GM23248 (cell line): ENCODE data around the gene SULT1C4. TPM values are rescaled to one million over a fixed set of nuclear protein-coding genes. Genes with fewer than 3 reads are reported as not detected.

Experiments used
- DNase-seq: peaks from one replicate; pipeline ENCODE4 v3.0.0-alpha.2; 2015
- H2AFZ ChIP-seq: fragments of 200-600 bp; sonication (generic); 2 replicates; pipeline ENCODE4 v1.6.1; 2016; ENCODE audit warnings: antibody characterized with exemption
- H3F3A ChIP-seq: fragments of 200-600 bp; sonication (generic); 2 replicates; pipeline ENCODE4 v1.6.1; 2016; ENCODE audit warnings: mild to moderate bottlenecking, antibody characterized with exemption, mixed run types; ENCODE audit not compliant: insufficient read depth
- H3K27ac ChIP-seq: fragments of 200-600 bp; sonication (generic); 2 replicates; pipeline ENCODE4 v1.5.1; 2016; ENCODE audit warnings: mild to moderate bottlenecking
- H3K27me3 ChIP-seq: fragments of 200-600 bp; sonication (generic); replicated peaks from 2 replicates; pipeline ENCODE4 v1.6.1; 2016; ENCODE audit warnings: mild to moderate bottlenecking; ENCODE audit not compliant: insufficient read depth
- H3K36me3 ChIP-seq: fragments of 200-600 bp; sonication (generic); 2 replicates; pipeline ENCODE4 v1.6.1; 2016; ENCODE audit warnings: low read depth, mild to moderate bottlenecking
- H3K4me1 ChIP-seq: fragments of 200-600 bp; sonication (generic); 2 replicates; pipeline ENCODE4 v1.6.1; 2016; ENCODE audit warnings: mild to moderate bottlenecking; ENCODE audit not compliant: insufficient read depth
- H3K4me2 ChIP-seq: fragments of 200-600 bp; sonication (generic); one replicate; pipeline ENCODE4 v1.6.1; 2016; ENCODE audit warnings: mild to moderate bottlenecking; ENCODE audit not compliant: unreplicated experiment
- H3K4me3 ChIP-seq: fragments of 200-600 bp; sonication (generic); 2 replicates; pipeline ENCODE4 v1.5.1; 2016; ENCODE audit warnings: mild to moderate bottlenecking
- H3K79me2 ChIP-seq: fragments of 200-600 bp; sonication (generic); 2 replicates; pipeline ENCODE4 v1.6.1; 2016; ENCODE audit warnings: mild to moderate bottlenecking; ENCODE audit not compliant: insufficient read depth
- H3K9ac ChIP-seq: fragments of 200-600 bp; sonication (generic); 2 replicates; pipeline ENCODE4 v1.6.1; 2016; ENCODE audit warnings: mild to moderate bottlenecking
- H3K9me2 ChIP-seq: fragments of 200-600 bp; sonication (generic); 2 replicates; pipeline ENCODE4 v1.6.1; 2016; ENCODE audit warnings: mixed run types, mild to moderate bottlenecking, moderate library complexity; ENCODE audit not compliant: insufficient read depth
- H3K9me3 ChIP-seq: fragments of 200-600 bp; sonication (generic); one replicate; pipeline ENCODE4 v1.6.1; 2017; ENCODE audit warnings: low read depth
- H4K20me1 ChIP-seq: fragments of 200-600 bp; sonication (generic); 2 replicates; pipeline ENCODE4 v1.6.0; 2016; ENCODE audit not compliant: insufficient read depth
- EZH2 ChIP-seq: fragments of 200-600 bp; sonication (generic); IDR thresholded peaks from 2 replicates; pipeline ENCODE4 v1.6.1; 2018; ENCODE audit warnings: antibody characterized with exemption, mild to moderate bottlenecking; ENCODE audit not compliant: insufficient read depth, poor library complexity, severe bottlenecking
- EZH2phosphoT487 ChIP-seq: fragments of 200-600 bp; sonication (generic); IDR thresholded peaks from 2 replicates; pipeline ENCODE4 v1.6.1; 2018; ENCODE audit warnings: antibody characterized with exemption, moderate library complexity, mild to moderate bottlenecking, low read depth; ENCODE audit not compliant: insufficient read depth
- WGBS, 2 experiments: methylation state at CpG; one replicate each; pipeline ENCODE4 v1.1.6; 2015 to 2017; ENCODE audit warnings: low lambda C conversion rate in 2 of 2, low coverage in 1 of 2; ENCODE audit errors: missing lambda C conversion rate in 2 of 2; 5-methylcytosine and 5-hydroxymethylcytosine counted together
- in situ Hi-C: fragments of 300-500 bp; cut with MboI; formaldehyde crosslinking; loops from 2 replicates; pipeline ENCODE4 v1.15.0; 2020
- polyA plus RNA-seq: library from polyadenylated mRNA; unstranded; fragments of >200 nt; fragmentation: Nextera tagmentation; extraction: Ambion mirVana; gene quantifications from 2 replicates; pipeline ENCODE4 v1.2.1, GENCODE V29; 2016
- total RNA-seq: library from RNA; depleted of rRNA; stranded (reverse); fragments of >200 nt; shearing (Covaris generic); gene quantifications from 2 replicates; pipeline ENCODE4 v1.2.3, GENCODE V29; 2014

SULT1C4 gene
- total and polyA plus RNA-seq, 2 experiments from 2014 or later = not detected

DNA sequence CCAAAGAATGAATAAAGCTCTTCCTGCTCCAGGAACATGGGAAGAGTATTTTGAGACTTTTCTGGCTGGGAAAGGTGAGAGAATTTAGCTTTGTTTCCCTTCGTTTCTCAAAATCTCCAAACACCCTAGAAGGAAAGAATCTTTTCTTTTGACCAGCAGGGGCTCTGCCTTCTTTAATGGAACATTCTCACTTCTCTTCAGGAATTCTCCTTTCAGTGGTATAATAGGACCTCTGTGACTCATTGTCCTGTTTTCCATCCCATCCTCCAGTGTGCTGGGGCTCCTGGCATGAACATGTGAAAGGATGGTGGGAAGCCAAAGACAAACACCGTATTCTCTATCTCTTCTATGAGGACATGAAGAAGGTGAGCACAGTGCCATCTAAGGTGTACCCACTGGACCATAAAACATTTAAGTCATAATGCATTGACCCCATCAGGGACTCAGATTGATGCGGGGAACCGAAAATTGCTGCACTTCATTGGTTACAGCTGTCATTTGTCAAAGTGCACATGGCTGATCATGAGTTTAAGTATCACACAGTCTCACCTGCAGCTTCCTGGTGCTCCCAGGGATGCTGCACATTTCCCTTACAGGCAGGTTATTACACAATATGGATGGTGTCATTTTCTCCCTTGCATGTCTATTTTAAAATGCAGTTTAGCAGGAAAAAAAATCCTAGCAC lies 5.5 kb downstream of the SULT1C4 start:
- H3K9me3 ChIP-seq = no peaks in the 10 kb centered on the region
- no peaks in the 10 kb centered on the region for H3F3A ChIP-seq
- no peaks in the 10 kb centered on the region for H3K27me3 ChIP-seq
- no peaks in the 10 kb centered on the region for H4K20me1 ChIP-seq
- H3K9me2 ChIP-seq = no peaks in the 10 kb centered on the region
- peak; percentile 24 for DNase-seq
- no peak for TF ChIP-seq EZH2
- TF ChIP-seq EZH2phosphoT487 = no peak
- no peak overlapping the region for H2AFZ ChIP-seq
- no peaks in the 10 kb centered on the region for H3K36me3 ChIP-seq
- whole genome bisulfite sequencing, 2 experiments = 75 to 82% methylated on average over 4 of the region's 4 CpGs
- H3K27ac ChIP-seq = no peak overlapping the region
- in situ Hi-C loops = no loop called here
- no peaks in the 10 kb centered on the region for H3K79me2 ChIP-seq
- H3K4me1 ChIP-seq = no peaks in the 10 kb centered on the region
- H3K4me3 ChIP-seq = no peak overlapping the region
- H3K9ac ChIP-seq = no peak overlapping the region
- H3K4me2 ChIP-seq = no peak overlapping the region

GRCh38 chr2:108384662-108385393 lies 7.1 kb downstream of the SULT1C4 start:
- Histone ChIP-seq H3K9me3 (no peaks in the 10 kb centered on the region), H3K4me3 (no peak overlapping the region), H3K27ac (no peak overlapping the region), H3K9ac (no peak overlapping the region), H4K20me1 (no peaks in the 10 kb centered on the region), H3K27me3 (no peaks in the 10 kb centered on the region), H3K36me3 (no peaks in the 10 kb centered on the region), H3K79me2 (no peaks in the 10 kb centered on the region), H3K4me1 (no peaks in the 10 kb centered on the region), H3K9me2 (no peaks in the 10 kb centered on the region), H2AFZ (no peak overlapping the region), H3F3A (no peaks in the 10 kb centered on the region), H3K4me2 (no peak overlapping the region)
- in situ Hi-C loops = no loop called here
- 76 to 78% methylated on average over 5 of the region's 5 CpGs for WGBS, 2 experiments
- TF ChIP-seq EZH2 (no peak), EZH2phosphoT487 (no peak)
- DNase-seq = no peak

DNA sequence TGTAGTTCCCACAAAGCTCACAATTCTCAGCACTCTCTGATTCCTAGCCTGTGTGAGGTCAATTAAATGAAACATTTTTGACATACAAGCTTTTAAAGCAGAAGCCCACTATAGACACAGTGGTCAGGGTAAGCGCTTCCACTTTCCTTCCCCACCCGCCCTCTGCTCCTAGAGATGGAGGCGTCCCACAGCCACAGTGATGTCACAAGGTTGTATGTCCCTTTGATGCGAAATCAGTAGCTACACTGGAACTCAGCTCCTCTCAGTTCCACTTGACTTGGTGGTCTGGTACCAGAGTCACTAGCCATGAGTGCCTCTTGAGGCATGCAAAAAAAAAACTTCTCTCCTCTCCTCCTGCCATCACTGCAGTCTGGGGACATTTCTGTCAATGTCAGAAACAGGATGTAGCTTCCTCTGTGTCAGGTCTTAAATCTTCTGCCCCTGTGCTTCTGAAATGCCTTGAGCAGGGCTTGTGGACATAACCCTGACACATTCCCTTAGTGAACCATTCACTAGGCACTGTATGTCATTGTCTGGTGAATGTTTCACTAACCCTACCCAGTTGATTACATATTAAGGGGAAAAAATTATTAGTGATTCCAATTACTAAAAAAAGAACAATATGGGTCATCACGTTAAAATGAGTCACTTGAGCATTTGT lies 7.8 kb downstream of the SULT1C4 start:
- H3K4me2 ChIP-seq = no peak overlapping the region
- H3K9me3 ChIP-seq = no peaks in the 10 kb centered on the region
- H3K9me2 ChIP-seq = no peaks in the 10 kb centered on the region
- H4K20me1 ChIP-seq = no peaks in the 10 kb centered on the region
- in situ Hi-C loops = no loop called here
- 70 to 73% methylated on average over 5 of the region's 5 CpGs for WGBS, 2 experiments
- no peak overlapping the region for H2AFZ ChIP-seq
- no peaks in the 10 kb centered on the region for H3K36me3 ChIP-seq
- no peaks in the 10 kb centered on the region for H3K4me1 ChIP-seq
- H3K4me3 ChIP-seq = no peak overlapping the region
- TF ChIP-seq EZH2phosphoT487 = no peak
- no peak overlapping the region for H3K9ac ChIP-seq
- no peaks in the 10 kb centered on the region for H3K79me2 ChIP-seq
- no peak for DNase-seq
- no peaks in the 10 kb centered on the region for H3K27me3 ChIP-seq
- no peaks in the 10 kb centered on the region for H3F3A ChIP-seq
- H3K27ac ChIP-seq = no peak overlapping the region

DNA sequence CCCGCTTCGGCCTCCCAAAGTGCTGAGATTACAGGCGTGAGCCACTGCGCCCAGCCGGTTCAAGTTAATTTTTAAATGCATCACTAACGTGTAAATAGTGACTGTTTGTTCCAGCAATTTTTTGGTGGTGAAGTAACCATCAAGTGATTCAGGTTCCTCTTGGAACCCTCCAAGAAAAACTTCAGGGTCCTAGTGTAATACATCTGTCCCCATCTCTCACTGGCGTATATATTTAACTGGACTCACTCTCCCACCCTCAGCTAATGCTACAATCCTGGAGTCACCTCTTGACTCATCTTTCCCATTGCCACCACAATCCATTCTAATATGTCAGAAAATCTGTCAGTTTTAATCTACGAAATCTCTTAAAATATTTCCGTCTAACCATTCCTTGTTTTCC lies 10.3 kb downstream of the SULT1C4 start:
- Histone ChIP-seq H3K4me2 (no peak overlapping the region), H2AFZ (no peak overlapping the region), H3K4me3 (no peak overlapping the region), H3K27ac (no peak overlapping the region), H3K4me1 (no peaks in the 10 kb centered on the region), H3K9me2 (no peaks in the 10 kb centered on the region), H3K27me3 (no peaks in the 10 kb centered on the region), H3K9me3 (no peaks in the 10 kb centered on the region), H3K9ac (no peak overlapping the region), H3K79me2 (no peaks in the 10 kb centered on the region), H4K20me1 (no peaks in the 10 kb centered on the region), H3K36me3 (no peaks in the 10 kb centered on the region), H3F3A (no peaks in the 10 kb centered on the region)
- no peak for DNase-seq
- WGBS, 2 experiments = 86% methylated on average over 9 of the region's 9 CpGs
- TF ChIP-seq EZH2 = no peak
- TF ChIP-seq EZH2phosphoT487 = no peak
- in situ Hi-C loops = no loop called here
